ENCODE results near the gene ZSWIM1.

DNA sequence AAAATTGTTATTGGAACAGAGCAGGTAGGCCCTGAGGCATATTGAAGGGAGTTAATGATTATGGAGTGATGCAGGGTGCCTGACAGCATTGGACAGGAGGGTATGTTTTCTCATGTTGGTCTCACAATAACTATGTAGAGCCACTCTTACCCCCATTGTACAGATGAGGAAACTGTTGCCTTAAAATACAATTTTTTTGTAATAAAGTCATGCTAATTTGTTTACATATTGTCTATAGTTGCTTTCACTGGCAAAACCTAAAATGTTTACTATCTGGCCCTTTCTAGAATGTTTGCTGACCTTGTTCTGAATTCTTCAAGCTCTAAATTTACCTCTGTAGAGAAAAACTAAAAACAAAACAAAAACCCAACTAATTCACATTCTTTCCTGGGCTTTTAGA lies 29.5 kb upstream of the ZSWIM1 start:
- TF ChIP-seq HDGF (IDR thresholded peaks at IDR 0.05; ENCODE audit: borderline replicate concordance): no peak
- no peak for TF ChIP-seq L3MBTL2 (conservative IDR thresholded peaks at IDR 0.05)
- TF ChIP-seq NFRKB (IDR thresholded peaks at IDR 0.05): no peak
- TF ChIP-seq ELF4 (IDR thresholded peaks at IDR 0.05): no peak
- no peak for TF ChIP-seq FOXM1 (IDR thresholded peaks at IDR 0.05; ENCODE audit: borderline replicate concordance)
- TF ChIP-seq FOXA1 (IDR thresholded peaks at IDR 0.05): no peak
- TF ChIP-seq SP1 (IDR thresholded peaks at IDR 0.05): no peak
